ENCODE data around the gene SLC4A2.
A peak's percentile ranks its signal among the peaks of the same experiment; 100 is the strongest.

SLC4A2 gene

GRCh38 chr7:151046603-151047573 lies 12.5 kb upstream of the SLC4A2 start:
- FAIRE-seq: no peak

DNA sequence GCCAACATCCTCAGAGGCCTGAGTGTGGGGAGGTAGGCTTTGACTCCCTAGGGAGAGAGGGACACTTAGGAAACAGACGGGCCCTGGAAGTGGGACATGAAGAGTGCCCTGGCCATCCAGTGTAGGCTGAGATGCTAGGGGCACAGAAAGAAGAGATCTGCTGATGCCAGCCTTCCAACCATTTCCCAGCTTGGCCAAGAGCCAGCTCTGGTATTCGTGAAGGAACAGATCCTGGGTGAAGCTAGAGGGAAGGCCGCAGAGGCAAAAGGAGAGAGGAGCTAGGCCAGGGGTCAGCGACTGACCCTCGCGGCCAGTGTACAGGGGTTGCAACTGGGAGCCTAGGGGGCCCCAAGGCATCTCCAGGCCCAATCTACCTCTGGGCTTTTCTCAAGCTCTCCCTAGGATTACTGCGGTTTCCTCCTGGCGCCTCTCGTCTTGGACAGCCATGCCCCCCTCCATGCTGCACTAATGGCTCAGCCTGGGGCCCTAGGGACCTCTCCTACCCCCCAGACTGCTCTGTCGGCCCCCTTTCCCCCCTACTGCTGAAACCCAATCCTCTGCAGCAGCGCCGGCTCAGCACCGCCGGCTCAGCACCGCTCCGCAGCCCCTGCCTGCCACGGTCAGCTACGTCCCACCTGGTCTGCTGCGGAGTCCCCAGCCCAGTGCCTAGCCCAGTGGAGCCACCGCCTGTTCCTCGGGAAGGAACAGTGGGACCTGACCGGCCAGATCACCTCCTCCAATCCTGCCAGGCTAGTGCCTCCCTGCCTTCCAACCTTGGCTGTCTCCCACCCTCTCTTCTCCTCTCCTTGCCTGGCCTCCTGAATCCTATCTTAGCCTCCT lies 11.2 kb upstream of the SLC4A2 start, which contains the start of gene ASIC3:
TSS of gene ASIC3 (plus strand) at position 556 of the 840 bp plus-strand sequence. CDS start 355 bp downstream, outside the sequence.
- FAIRE-seq: no peak

- no peak for FAIRE-seq
Observed at GRCh38 chr7:151048911-151049463, 10.4 kb upstream of the SLC4A2 start.

DNA sequence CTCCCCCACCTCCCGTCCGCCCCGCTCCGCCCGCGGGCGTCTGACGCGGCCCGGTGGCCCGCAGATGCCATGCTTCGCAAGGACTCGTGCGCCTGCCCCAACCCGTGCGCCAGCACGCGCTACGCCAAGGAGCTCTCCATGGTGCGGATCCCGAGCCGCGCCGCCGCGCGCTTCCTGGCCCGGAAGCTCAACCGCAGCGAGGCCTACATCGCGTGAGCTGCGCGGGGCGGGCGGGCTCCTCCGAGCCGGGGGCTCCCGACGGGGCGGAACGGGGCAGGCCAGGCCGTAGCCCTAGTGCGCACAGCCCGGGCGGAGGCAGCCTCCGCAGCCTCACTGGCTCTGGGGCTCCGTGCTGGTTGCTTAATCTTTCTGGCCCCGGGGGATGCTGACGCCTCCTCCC lies 8.3 kb upstream of the SLC4A2 start:
- no peak for FAIRE-seq

- FAIRE-seq: no peak
Observed at GRCh38 chr7:151053096-151053495, 6.3 kb upstream of the SLC4A2 start.

DNA sequence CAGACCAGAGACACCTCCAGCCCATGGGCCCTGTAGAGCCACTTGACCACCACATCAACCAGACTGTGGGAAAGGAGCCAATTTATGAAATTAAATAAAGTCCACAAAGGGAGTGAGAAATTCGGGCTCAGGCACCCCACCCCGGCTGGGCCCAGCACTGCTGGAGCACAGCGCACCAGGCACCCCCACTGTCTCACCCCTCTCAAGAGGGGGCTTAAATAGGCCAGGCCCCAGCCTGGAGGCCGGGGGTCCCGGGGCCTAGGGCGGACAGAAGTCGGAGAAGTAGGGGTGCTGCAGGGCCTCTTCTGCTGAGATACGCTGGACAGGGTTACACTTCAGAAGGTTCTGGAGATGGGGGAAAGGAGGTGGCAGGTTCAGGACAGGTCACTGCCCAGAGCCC lies 5.6 kb upstream of the SLC4A2 start:
- FAIRE-seq: no peak

DNA sequence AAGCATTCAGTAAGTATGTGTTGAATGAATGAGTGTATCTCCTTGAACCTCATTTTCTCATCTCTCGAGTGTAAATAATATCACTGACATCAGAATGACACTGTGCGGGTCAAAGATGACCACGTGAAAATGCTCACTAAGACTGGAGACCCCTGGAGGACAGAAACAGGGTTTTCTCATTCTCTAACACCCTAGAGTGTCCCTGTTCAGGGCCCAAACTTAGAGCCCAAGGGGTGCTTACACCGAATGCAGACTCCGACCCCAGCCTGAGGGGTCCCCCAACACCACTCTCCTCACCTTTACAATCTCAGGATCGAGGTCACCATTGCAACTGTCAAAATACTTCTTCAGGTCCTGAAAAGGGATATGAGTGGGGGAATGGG lies 3.1 kb upstream of the SLC4A2 start:
- FAIRE-seq: no peak

GRCh38 chr7:151056666-151057505 lies 2.5 kb upstream of the SLC4A2 start:
- FAIRE-seq: no peak

GRCh38 chr7:151057506-151057988 lies 1.8 kb upstream of the SLC4A2 start, which contains the start of gene CDK5:
Gene CDK5 (minus strand): TSS chr7:151057897. CDS start chr7:151057848, 49 bp downstream.
- FAIRE-seq: no peak

- FAIRE-seq: peak; percentile 98
Observed at GRCh38 chr7:151057989-151058780, 1.2 kb upstream of the SLC4A2 start.

DNA sequence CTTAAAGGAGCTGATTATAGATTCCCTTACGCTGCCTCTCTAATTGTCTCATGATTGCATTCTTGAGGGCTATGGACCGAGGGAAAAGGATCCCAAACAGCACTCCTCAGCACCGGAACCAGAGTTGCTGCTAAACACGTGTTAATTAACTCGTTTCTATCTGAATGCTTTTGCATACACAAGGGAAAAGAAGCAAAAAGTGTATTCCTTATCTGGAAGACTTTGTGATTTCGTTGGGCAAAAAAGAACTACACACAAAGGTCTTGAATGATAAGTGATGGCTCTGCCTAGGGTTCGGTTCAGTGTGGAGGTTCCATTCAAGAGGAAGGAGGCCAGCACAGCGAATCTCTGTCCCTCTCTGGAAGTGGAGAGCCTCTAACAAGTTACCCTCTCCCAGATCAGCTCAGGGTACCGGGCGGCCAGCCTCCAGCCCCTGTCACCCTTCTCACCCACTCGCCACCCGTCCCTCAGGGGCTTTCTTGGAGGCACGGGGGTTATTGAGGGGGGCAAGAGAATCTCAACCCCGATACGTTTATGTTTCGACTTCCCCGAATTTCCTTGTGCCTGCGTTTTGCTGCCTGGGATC lies 515 bp upstream of the SLC4A2 start:
- FAIRE-seq: no peak

GRCh38 chr7:151060113-151060415 lies 675 bp downstream of the SLC4A2 start:
- FAIRE-seq: no peak

GRCh38 chr7:151060416-151061212 lies 1.2 kb downstream of the SLC4A2 start:
- FAIRE-seq: no peak

DNA sequence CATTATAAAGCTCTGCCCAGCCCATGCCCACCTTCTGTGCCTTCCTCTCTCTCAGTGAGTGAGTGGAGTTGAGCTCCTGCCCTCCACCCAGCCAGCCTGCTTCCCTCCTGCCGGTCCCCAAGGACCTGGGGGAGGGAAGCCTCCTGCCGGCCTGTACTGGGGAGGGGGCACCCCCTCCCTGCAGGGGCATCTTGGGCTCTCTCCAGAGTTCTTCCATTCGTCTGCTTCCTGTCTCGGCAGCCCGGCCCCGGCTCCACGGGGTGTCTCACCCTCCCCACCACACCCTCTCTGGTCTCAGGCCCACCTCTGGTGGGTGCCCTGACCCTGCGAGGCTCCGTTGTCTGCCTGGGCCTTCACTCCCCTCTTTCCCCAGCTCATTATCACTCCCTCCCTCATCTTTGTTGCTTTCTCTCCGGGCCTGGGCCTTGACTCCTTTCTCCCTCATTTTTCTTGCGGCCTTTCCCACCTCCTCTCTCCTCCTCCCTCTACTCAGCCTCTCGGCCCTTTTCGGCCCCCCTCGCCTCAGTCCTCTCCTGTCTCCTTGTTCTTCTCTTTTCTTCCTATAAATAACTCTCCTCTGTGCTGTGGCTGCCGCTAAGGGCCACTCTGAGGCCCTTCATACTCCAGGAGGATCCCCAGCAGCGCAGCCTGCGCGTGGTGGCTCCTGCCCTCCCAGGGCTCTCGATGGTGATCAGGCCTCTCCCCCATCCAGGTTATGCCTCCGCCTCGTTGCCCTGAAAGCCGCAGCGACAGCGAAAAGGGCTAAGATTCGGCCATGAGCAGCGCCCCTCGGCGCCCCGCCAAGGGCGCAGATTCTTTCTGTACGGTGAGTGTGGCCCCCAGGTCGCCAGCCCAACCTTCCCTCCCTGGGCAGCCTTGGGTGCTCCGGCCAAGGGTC lies 2.1 kb downstream of the SLC4A2 start:
- FAIRE-seq: no peak

- FAIRE-seq: no peak
Observed at GRCh38 chr7:151062111-151062398, 2.7 kb downstream of the SLC4A2 start.

DNA sequence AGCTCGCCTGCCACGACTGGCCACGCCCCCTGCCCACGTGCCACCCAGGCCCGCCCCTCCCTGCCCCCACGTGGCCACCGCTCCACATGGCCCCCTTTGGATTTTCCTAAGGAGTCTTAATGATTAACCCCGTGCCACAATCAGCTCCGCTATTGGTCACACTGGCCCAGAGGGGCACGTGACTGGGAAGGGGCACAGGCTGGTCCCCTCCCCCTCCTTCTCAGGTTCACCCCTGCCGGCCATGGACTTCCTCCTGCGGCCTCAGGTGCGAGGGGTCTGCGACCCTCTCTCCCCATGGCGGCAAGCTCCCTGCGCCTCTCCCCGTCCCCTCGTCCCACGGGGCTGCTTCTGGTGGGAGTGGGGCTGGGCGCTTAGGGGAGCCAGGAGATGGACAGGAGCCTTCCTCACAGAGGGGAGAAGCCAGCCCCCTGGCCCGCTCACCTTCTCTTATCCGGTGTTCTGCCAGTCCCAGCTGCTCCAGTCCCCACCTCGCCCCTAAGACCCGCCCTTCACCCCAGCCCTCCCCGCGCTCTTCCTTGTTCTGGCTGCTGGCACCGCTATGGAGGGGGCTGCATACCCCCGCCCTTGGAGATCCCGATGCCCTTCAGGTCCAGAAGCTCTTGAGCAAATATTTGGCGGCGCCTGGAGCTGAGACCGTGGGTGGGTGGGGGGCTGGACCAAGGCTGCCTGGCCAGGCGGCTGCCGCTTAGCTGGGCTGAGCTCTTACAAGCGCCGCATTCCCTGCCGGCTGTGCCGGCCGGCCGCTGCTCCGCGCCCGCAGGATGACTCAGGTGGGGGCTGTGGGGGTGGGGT lies 3.2 kb downstream of the SLC4A2 start:
- FAIRE-seq: peak; percentile 66

- no peak for FAIRE-seq
Observed at GRCh38 chr7:151063212-151063561, 3.8 kb downstream of the SLC4A2 start.

GRCh38 chr7:151064454-151064853 lies 5.1 kb downstream of the SLC4A2 start:
- no peak for FAIRE-seq

DNA sequence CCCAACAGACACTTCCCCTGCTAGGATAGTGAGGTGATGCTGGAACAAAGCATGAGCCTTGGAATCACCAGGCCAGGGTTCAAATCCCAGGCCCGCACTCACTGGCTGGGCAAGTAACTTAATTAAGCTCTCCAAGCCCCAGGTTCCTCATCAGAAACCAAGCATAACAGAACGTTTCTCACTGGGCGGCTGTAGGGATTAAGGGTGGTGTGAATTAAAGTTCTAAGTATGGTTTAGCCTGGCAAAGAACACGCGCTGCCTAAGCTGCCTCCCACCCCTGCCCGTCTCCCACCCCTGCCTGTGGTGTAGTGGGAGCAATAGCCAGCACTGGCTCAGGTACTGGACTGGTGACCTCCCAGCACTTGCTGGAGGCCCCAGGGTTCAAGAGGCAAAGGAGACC lies 5.6 kb downstream of the SLC4A2 start:
- no peak for FAIRE-seq

All from G401.6 (cell line).